Effector memory CD8-positive, alpha-beta T cell (primary cell): Measurements from ENCODE around the gene TEX10.
A peak's percentile ranks its signal among the peaks of the same experiment; 100 is the strongest.

Source experiments
- ATAC-seq: fragments of 150-1000 bp; cut with Tn5 transposase; replicated peaks from 2 replicates; pipeline ENCODE4 v1.10.0; 2021; ENCODE audit warnings: mild to moderate bottlenecking, moderate library complexity
- DNase-seq, 3 experiments: peaks; one replicate each; pipeline ENCODE4 v3.0.0; 2021
- H3K27ac Mint-ChIP-seq, 2 donors: one replicate each; pipeline ENCODE4 v1.8.0; 2022; ENCODE audit warnings: mild to moderate bottlenecking in 2 of 2, mixed read lengths in 2 of 2, moderate library complexity in 2 of 2
- H3K27me3 Mint-ChIP-seq, 2 donors: one replicate each; pipeline ENCODE4 v1.8.0; 2022; ENCODE audit warnings: mixed read lengths in 2 of 2
- H3K36me3 Mint-ChIP-seq: one replicate; pipeline ENCODE4 v1.8.0; 2022; ENCODE audit warnings: mild to moderate bottlenecking, moderate library complexity, mixed read lengths; ENCODE audit not compliant: insufficient read depth
- H3K4me1 Mint-ChIP-seq, 2 donors: one replicate each; pipeline ENCODE4 v1.8.0; 2022; ENCODE audit warnings: low read depth in 2 of 2, mixed read lengths in 2 of 2
- H3K4me3 Mint-ChIP-seq, 2 donors: one replicate each; pipeline ENCODE4 v1.8.0; 2022; ENCODE audit warnings: mild to moderate bottlenecking in 2 of 2, mixed read lengths in 2 of 2, moderate library complexity in 2 of 2
- H3K9me3 Mint-ChIP-seq, 2 donors: one replicate each; pipeline ENCODE4 v1.8.0; 2022; ENCODE audit warnings: mixed read lengths in 2 of 2

The TEX10 gene

DNA sequence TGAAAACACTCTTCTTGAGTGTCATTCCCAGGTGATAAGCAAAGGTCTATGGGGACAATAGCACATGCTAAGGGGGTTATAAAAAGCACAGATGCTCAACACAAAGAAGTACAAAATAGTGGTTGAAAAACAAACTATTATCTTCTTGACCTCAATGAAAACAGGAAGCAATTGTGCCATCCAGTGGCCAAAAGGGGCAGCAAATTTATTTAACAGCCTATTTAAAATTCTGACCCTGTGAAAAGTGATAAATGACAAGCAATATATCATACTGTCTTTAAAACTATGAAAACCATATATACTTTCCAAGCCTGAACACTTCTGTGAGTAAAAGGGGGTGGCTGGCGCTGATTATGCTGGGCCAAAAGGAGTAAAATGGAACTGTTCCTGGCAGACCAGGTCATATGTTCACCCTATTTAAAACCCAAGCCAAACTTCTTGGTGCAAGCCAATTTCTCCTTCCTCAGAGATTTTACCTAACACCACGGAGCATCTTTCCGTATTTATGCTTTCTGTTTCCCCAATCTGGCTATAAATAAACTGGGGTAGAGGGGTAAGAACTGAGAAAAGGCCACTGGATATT lies 29.7 kb downstream of the TEX10 start:
- Mint-ChIP-seq H3K36me3 (peaks cover 28% of the 10 kb centered on the region), H3K27me3 (no peaks in the 10 kb centered on the region), H3K27ac (peak overlapping the region in 1 of 2 donors; percentile 23), H3K9me3 (no peaks in the 10 kb centered on the region), H3K4me3 (no peak overlapping the region), H3K4me1 (peaks cover 2 to 6% of the 10 kb centered on the region in 2 donors)
- DNase-seq = peak; percentile 10 to 34 (median 15)
- ATAC-seq = peak; percentile 24

DNA sequence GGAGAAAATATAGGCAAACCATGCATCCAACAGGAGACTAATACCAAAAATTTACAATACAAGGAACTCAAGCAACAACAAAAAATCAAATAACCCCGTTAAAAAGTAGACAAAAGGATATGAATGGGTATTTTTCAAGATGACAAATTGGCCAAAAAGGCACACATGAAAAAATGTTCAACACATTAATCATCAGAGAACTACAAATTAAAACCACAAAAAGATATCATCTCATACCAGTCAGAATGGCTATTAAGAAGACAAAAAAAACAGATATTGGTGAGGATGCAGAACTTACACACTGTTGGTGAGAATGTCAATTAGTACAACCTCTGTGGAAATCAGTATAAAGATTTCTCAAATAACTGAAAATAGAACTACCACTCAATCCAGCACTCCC lies 35.0 kb downstream of the TEX10 start:
- Mint-ChIP-seq H3K36me3 (peaks cover 30% of the 10 kb centered on the region), H3K9me3 (no peaks in the 10 kb centered on the region), H3K27ac (no peak overlapping the region), H3K27me3 (no peaks in the 10 kb centered on the region), H3K4me1 (peaks cover 14 to 18% of the 10 kb centered on the region in 2 donors), H3K4me3 (no peak overlapping the region)
- no peak for ATAC-seq
- DNase-seq = no peak

DNA sequence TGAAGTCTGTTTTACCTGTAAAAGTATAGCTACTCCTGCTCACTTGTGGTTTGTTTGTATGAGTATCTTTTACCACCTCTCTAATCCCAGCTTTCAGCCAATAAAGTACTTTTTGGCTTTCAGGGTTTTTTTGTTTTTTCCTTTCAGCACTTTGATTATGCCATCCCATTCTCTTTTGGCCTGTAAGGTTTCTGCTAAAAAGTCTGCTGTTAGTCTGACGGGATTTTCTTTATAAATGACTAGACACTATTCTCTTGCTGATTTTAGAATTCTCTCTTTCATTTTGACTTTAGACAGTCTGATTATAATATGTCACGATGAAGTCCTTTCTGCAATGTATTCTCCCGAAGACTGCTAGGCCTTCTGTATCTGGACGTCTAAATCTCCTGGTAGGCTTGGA lies 37.2 kb downstream of the TEX10 start:
- no peak for DNase-seq
- Mint-ChIP-seq H3K36me3 (peaks cover 33% of the 10 kb centered on the region), H3K4me3 (no peak overlapping the region), H3K27ac (peak overlapping the region in 1 of 2 donors; percentile 35), H3K4me1 (peaks cover 14 to 24% of the 10 kb centered on the region in 2 donors), H3K9me3 (no peaks in the 10 kb centered on the region), H3K27me3 (no peaks in the 10 kb centered on the region)
- ATAC-seq = no peak

DNA sequence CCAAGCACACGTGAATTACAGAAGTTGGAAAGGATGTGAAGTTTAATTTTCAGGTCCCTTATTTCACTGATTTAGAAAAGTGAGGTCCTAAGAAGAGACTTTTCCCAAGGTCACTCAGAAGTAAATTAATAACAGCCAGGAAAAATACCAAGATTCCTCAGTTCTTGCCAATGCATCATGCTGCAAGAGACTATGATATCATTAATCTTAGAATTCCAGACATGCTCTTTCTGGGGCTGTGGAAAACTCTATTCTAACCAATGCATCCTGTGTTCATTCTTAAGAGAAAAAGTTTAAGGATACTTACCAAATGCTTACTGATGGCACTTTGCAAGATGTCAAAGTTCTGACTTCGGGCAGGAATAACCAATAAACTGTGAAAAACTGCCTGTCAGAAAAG lies 42.8 kb downstream of the TEX10 start:
- Mint-ChIP-seq H3K9me3 (no peaks in the 10 kb centered on the region), H3K4me3 (no peak overlapping the region), H3K4me1 (peaks cover 9 to 17% of the 10 kb centered on the region in 2 donors), H3K27me3 (no peaks in the 10 kb centered on the region), H3K36me3 (peaks cover 21% of the 10 kb centered on the region), H3K27ac (no peak overlapping the region)
- ATAC-seq = no peak
- DNase-seq = no peak

DNA sequence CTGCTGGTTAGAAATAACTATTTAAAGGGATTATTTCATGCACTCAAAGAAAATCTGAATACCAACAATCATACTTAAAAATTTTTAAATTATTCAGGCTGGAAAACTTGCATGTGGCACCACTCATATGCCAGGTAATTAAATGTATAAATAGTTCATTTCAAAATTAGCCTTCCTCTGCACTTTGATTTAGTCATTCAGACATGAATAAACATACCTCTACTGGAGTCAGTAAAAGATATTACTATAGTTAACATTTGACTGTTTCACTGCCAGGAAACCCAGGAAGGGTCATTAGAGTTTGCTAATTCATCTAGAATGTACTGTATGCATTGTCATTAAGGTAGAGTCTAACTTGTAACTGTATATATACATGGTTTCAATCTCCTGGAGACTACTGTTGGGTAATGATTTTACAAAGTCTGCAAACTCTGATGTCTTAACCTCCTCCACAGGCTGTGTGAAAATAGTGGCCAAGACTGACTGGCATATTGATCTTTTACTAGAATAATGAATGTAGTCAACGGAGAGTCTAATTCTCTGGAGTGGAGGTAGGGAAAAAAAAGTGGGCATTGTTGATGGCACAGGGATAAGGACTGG lies 43.7 kb downstream of the TEX10 start:
- Mint-ChIP-seq H3K27ac (peak overlapping the region; percentile 32 to 70), H3K36me3 (peaks cover 23% of the 10 kb centered on the region), H3K4me1 (peaks cover 9 to 17% of the 10 kb centered on the region in 2 donors), H3K9me3 (no peaks in the 10 kb centered on the region), H3K4me3 (no peak overlapping the region), H3K27me3 (no peaks in the 10 kb centered on the region)
- no peak for ATAC-seq
- DNase-seq = no peak

DNA sequence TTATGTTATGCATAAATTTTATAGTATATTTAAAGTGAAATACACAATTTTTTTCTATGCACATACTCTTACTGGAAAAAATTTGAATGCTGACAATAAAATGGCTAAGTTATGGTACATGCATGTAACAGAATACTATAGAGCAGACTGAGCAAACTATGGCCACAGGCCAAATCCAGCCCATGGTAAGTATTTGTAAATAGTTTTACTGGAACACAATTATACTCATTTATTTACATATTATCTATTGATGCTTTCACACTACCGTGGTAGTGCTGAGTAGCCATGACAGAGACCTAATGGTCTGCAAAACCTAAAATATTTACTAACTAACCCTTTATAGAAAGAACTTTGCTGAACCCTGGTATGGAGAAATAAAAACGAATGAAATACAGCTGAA lies 45.7 kb downstream of the TEX10 start:
- no peak for ATAC-seq
- peaks cover 28% of the 10 kb centered on the region for H3K36me3 Mint-ChIP-seq
- peaks cover 9 to 18% of the 10 kb centered on the region in 2 donors for H3K4me1 Mint-ChIP-seq
- H3K27ac Mint-ChIP-seq = no peak overlapping the region
- no peaks in the 10 kb centered on the region for H3K9me3 Mint-ChIP-seq
- H3K27me3 Mint-ChIP-seq = no peaks in the 10 kb centered on the region
- no peak overlapping the region for H3K4me3 Mint-ChIP-seq
- DNase-seq = no peak

DNA sequence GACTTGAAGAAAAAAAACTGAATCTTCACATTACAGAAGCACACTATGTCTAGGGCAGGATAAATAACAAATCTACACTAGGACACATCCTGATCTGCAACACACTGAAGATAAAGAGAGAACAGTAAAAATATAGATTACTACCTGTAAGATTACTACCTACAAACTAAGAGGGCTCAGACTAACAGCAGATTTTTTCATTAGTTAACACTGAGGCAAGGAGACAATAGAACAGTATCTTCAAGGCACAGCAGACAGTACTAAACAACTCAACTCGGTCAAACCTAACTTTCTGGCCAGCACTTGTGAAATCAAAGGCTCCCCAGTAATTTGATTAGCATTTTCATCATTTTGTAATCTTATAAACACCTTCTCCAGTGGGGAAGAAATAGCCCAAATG lies 46.5 kb downstream of the TEX10 start:
- Mint-ChIP-seq H3K27me3 (no peaks in the 10 kb centered on the region), H3K4me3 (no peak overlapping the region), H3K4me1 (peaks cover 9 to 18% of the 10 kb centered on the region in 2 donors), H3K27ac (no peak overlapping the region), H3K9me3 (no peaks in the 10 kb centered on the region), H3K36me3 (peaks cover 33% of the 10 kb centered on the region)
- ATAC-seq (no peak), DNase-seq (no peak)

DNA sequence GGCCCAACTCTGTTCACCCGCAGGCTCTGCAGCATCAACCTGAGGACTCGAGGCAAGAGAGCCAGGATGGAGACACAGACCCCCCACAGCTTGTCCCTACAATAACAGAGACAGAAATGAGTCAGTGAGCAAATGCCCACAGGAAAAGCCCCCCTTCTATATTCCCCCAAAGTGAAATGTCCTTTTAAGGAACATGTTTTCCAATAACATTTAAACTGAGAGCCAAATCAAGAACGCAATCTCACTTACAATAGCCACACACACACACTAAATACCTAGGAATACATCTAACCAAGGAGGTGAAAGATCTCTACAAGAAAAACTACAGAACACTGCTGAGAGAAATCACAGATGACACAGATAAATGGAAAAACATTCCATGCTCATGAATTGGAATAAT lies 49.0 kb downstream of the TEX10 start:
- Mint-ChIP-seq H3K4me1 (peaks cover 4 to 22% of the 10 kb centered on the region in 2 donors), H3K27me3 (no peaks in the 10 kb centered on the region), H3K9me3 (no peaks in the 10 kb centered on the region), H3K27ac (peak overlapping the region; percentile 73 to 83), H3K4me3 (no peak overlapping the region), H3K36me3 (peaks cover 34% of the 10 kb centered on the region)
- ATAC-seq = no peak
- DNase-seq = no peak

DNA sequence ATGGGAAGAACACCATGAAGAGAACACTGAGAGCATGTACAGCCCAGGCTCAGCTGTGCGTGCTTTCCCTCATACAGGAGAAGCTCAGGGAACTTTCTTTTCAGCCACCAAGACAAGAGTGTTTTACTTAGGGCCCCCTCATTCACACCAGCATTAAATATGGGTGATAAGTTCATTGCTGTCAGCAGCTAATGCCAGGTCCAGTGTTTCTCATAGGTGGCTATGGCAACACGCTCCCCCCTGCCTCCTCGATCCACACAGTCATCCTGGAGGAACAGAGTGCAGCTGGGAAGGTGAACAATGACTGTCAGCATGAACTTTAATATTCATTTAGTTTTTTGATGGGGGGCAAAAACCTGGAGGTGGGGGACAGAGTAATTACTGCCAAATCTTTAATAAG lies 54.4 kb downstream of the TEX10 start:
- Mint-ChIP-seq H3K4me3 (no peak overlapping the region), H3K27ac (peak overlapping the region; percentile 33 to 77), H3K4me1 (peaks cover 0 to 7% of the 10 kb centered on the region in 2 donors), H3K36me3 (peaks cover 17% of the 10 kb centered on the region), H3K27me3 (no peaks in the 10 kb centered on the region), H3K9me3 (no peaks in the 10 kb centered on the region)
- no peak for ATAC-seq
- DNase-seq = no peak

DNA sequence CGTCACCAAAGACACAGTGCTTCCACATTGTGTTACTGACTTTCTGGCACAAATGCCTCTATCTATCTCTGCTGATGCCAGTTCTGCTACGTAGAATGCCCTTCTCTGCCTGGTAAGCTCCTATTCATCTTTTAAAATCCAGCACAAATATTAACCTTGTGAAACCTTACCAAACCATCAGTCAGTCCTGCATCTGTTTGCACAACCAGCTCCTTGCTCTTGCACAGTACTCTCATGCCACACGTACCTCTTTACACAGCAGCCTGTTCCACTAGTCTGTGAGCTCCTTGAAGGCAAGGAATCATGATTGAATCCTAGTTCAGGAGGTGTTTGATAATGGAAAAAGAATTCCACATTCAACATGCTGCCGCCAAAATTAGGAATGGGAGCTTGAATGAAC lies 56.3 kb downstream of the TEX10 start:
- H3K36me3 Mint-ChIP-seq = peaks cover 11% of the 10 kb centered on the region
- peak overlapping the region in 1 of 2 donors; percentile 68 for H3K27ac Mint-ChIP-seq

DNA sequence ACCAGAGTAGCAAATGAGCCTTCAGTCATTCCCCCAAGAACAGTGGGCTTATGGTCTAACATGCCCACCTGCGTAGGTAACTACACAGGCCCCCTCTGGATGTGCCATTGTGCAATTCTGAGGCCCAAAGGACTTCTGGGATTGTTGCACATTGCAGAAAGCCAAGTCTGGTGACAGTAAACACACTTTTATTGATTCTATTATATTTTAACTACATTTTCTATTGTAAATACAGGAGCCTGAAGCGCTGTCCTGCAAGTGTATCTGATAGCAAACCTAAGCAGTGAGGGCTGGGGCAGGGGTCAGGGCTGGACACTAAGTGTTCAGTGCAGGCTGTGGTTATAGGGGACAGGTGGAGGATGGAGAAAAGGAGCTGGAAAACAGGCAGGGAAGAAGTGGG lies 57.5 kb downstream of the TEX10 start:
- peak overlapping the region in 1 of 2 donors; percentile 52 for H3K27ac Mint-ChIP-seq
- H3K27me3 Mint-ChIP-seq = no peaks in the 10 kb centered on the region
- ATAC-seq (no peak), DNase-seq (no peak)
- peaks cover 20% of the 10 kb centered on the region for H3K36me3 Mint-ChIP-seq
- no peaks in the 10 kb centered on the region for H3K9me3 Mint-ChIP-seq
- H3K4me1 Mint-ChIP-seq = peaks cover 0 to 4% of the 10 kb centered on the region in 2 donors
- no peak overlapping the region for H3K4me3 Mint-ChIP-seq

More for the DNA sequence above, 56.3 kb downstream of the TEX10 start:
- Mint-ChIP-seq H3K4me1 (peaks cover 0 to 7% of the 10 kb centered on the region in 2 donors), H3K9me3 (no peaks in the 10 kb centered on the region), H3K4me3 (no peak overlapping the region), H3K27me3 (no peaks in the 10 kb centered on the region)
- no peak for DNase-seq
- no peak for ATAC-seq

DNA sequence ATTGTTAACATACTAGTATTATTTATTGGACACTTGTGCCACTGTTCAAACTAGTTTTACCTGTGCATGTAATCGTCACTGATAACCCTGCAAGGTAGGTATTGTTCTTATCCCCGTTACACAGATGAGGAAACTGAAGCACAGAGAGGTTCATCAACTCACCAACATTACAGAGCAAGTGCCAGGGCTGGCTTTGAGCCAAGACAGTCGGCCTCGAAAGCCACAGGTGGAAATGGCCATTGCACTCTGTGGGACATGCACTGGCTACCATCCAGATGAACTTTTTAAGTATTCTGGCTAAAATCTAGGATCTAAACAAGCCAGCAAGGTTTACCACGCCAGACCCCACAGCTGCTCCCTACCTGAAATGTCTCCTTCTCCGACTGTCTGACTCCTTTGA lies 57.9 kb downstream of the TEX10 start:
- no peaks in the 10 kb centered on the region for H3K27me3 Mint-ChIP-seq
- no peak overlapping the region for H3K4me3 Mint-ChIP-seq
- peaks cover 0 to 4% of the 10 kb centered on the region in 2 donors for H3K4me1 Mint-ChIP-seq
- no peak overlapping the region for H3K27ac Mint-ChIP-seq
- ATAC-seq = no peak
- peaks cover 20% of the 10 kb centered on the region for H3K36me3 Mint-ChIP-seq
- no peak for DNase-seq
- H3K9me3 Mint-ChIP-seq = no peaks in the 10 kb centered on the region

DNA sequence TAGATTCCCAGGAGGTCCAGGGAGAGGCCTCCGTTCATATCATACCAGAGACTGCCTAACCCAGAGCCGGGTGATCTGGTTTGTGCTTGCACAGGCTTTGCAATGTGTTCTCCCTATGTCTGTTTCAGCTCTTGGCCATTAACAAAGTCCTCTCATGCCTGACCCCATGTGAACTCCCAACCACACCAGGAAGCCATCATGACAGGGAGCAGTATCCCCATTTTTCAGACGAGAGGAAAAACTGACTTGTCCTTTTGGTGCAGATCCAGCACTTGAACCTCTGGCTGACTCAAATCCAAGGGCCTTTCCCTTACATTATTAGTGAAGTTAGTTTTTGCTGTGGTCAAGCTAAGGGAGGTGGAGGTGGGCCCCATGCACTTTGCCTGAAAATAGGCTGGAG lies 58.4 kb downstream of the TEX10 start:
- H3K9me3 Mint-ChIP-seq = no peaks in the 10 kb centered on the region
- DNase-seq (no peak), ATAC-seq (no peak)
- no peaks in the 10 kb centered on the region for H3K4me1 Mint-ChIP-seq
- no peak overlapping the region for H3K27ac Mint-ChIP-seq
- H3K4me3 Mint-ChIP-seq = no peak overlapping the region
- H3K36me3 Mint-ChIP-seq = peaks cover 17% of the 10 kb centered on the region
- no peaks in the 10 kb centered on the region for H3K27me3 Mint-ChIP-seq

DNA sequence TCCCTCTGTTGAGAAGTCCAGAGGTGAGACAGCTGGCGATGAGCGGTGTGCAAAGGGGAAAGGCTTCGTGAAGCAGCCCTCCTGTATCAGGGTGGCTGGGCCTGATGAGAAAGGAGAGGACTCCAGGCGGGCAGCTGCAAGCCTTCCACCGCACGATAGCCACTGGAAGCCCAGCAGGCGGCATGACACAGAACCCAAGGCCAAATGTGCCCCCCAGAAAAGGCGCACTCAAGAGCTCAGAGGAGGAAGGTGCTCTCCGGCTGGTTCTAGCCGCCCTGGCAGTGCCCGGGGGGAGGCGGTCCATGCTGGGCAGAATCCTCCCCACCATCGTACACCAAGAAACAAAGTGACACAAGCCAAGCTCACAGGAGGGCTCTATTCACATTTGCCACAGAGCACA lies 60.3 kb downstream of the TEX10 start:
- H3K4me3 Mint-ChIP-seq = no peak overlapping the region

More for the DNA sequence above, 60.3 kb downstream of the TEX10 start:
- no peak for DNase-seq
- no peaks in the 10 kb centered on the region for H3K4me1 Mint-ChIP-seq
- peaks cover 21% of the 10 kb centered on the region for H3K36me3 Mint-ChIP-seq
- H3K9me3 Mint-ChIP-seq = no peaks in the 10 kb centered on the region
- H3K27ac Mint-ChIP-seq = no peak overlapping the region
- H3K27me3 Mint-ChIP-seq = no peaks in the 10 kb centered on the region
- no peak for ATAC-seq
